Stomach (tissue), 9 donors: ENCODE data around the gene C7orf57. TPM values are rescaled to one million over a fixed set of nuclear protein-coding genes. Genes with fewer than 3 reads are reported as not detected.

ENCODE experiments used
- DNase-seq, 2 donors: peaks; one replicate each; pipeline versions ENCODE4 v3.0.0 to v3.0.0-alpha.2; 2013 to 2019
- H3K27ac ChIP-seq, 5 donors: fragments of 200-600 bp in 4 of 5; sonication (generic) in 4 of 5; one replicate each; pipeline ENCODE4 v1.5.1; 2013 to 2019; ENCODE audit warnings: mild to moderate bottlenecking in 1 of 5, moderate library complexity in 1 of 5
- H3K27me3 ChIP-seq, 3 donors: fragments of 200-600 bp; sonication (generic); one replicate each; pipeline ENCODE4 v1.5.1; 2017 to 2019; ENCODE audit warnings: mixed run types in 1 of 3
- H3K36me3 ChIP-seq, 4 donors: fragments of 200-600 bp; sonication (generic); 1 replicate in 3 of 4; 2 replicates in 1 of 4; pipeline ENCODE4 v1.5.1; 2016 to 2019
- H3K4me1 ChIP-seq, 4 donors: fragments of 200-600 bp; sonication (generic); one replicate each; pipeline ENCODE4 v1.5.1; 2016 to 2019
- H3K4me3 ChIP-seq, 4 donors: fragments of 200-600 bp; sonication (generic) in 3 of 4; one replicate each; pipeline ENCODE4 v1.5.1; 2016 to 2019; ENCODE audit warnings: mild to moderate bottlenecking in 1 of 4
- H3K9me3 ChIP-seq, 4 donors: fragments of 200-600 bp; sonication (generic); one replicate each; pipeline ENCODE4 v1.5.1; 2016 to 2019
- EP300 ChIP-seq: sonication (generic); formaldehyde crosslinking; IDR thresholded peaks from one replicate; pipeline ENCODE4 v1.6.1; 2017; ENCODE audit warnings: antibody characterized with exemption
- POLR2A ChIP-seq, 4 donors: fragments of 450-650 bp; IDR thresholded peaks; one replicate each; pipeline ENCODE4 v1.6.1; 2016; ENCODE audit warnings: antibody characterized with exemption in 4 of 4, control low read depth in 2 of 4, mild to moderate bottlenecking in 1 of 4, moderate library complexity in 1 of 4
- POLR2AphosphoS5 ChIP-seq, 3 donors: sonication (generic); formaldehyde crosslinking; IDR thresholded peaks; one replicate each; pipeline ENCODE4 v1.6.1; 2016; ENCODE audit warnings: antibody characterized with exemption in 3 of 3
- WGBS, 5 donors: extraction: QIAGEN DNeasy Blood & Tissue Kit in 3 of 5; methylation state at CpG; one replicate each; pipeline versions ENCODE4 v1.1.5 to v1.1.7; 2013 to 2018; 5-methylcytosine and 5-hydroxymethylcytosine counted together
- intact Hi-C: fragments of 100-400 bp; cut with DNase I; formaldehyde crosslinking; loops from one replicate; pipeline ENCODE4 v1.15.1; 2023; ENCODE audit warnings: low total_unique reads
- polyA plus RNA-seq, 3 donors: library from polyadenylated mRNA; stranded (reverse); fragments of 200-250 nt; gene quantifications; one replicate each; pipeline ENCODE4 v1.2.3, GENCODE V29; 2013
- total RNA-seq, 5 donors: library from RNA; depleted of rRNA; stranded (reverse); fragments of >200 nt; gene quantifications; one replicate each; pipeline versions ENCODE4 v1.1.0 to v1.2.3, GENCODE V29; 2014 to 2016
- TF ChIP-seq, protein P1 (sequence below), 7 experiments: fragments of 450-650 bp in 4 of 7; fragments of 200-600 bp in 3 of 7; sonication (generic) in 3 of 7; IDR thresholded peaks; one replicate each; pipeline ENCODE4 v1.5.1; 2016 to 2019; ENCODE audit warnings: antibody characterized with exemption in 7 of 7, control low read depth in 2 of 7, mild to moderate bottlenecking in 1 of 7
- donor health status: healthy with polysubstance abuse.
- donor health status: Bipolar disorder and iron deficiency.
- donor health status: healthy.

The C7orf57 gene
- total and polyA plus RNA-seq, 8 donors: 0.08 TPM; not detected in 7

DNA sequence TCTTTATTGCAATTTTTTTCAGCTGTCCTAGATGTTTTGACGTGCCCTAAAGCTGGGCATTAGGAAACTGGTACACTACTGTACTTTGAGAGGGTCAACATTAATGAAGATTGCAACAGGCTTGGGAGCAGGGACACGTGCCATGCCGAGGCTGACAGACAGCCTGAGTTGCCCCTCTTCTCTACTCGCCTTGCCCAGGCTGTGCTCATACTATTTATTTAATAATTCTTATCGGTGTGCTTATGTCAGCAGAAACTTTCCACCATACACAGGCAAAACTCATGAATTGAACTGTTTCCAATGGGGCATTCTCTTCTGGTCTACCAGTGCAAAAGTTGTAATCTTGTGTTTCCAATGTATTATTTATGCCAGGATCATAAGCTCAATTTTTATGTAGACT, 24.4 kb downstream of the C7orf57 start:
- H3K27ac ChIP-seq: no peak overlapping the region
- TF ChIP-seq POLR2A (IDR thresholded peaks at IDR 0.05): no peak
- TF ChIP-seq, protein P1, sequence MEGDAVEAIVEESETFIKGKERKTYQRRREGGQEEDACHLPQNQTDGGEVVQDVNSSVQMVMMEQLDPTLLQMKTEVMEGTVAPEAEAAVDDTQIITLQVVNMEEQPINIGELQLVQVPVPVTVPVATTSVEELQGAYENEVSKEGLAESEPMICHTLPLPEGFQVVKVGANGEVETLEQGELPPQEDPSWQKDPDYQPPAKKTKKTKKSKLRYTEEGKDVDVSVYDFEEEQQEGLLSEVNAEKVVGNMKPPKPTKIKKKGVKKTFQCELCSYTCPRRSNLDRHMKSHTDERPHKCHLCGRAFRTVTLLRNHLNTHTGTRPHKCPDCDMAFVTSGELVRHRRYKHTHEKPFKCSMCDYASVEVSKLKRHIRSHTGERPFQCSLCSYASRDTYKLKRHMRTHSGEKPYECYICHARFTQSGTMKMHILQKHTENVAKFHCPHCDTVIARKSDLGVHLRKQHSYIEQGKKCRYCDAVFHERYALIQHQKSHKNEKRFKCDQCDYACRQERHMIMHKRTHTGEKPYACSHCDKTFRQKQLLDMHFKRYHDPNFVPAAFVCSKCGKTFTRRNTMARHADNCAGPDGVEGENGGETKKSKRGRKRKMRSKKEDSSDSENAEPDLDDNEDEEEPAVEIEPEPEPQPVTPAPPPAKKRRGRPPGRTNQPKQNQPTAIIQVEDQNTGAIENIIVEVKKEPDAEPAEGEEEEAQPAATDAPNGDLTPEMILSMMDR (IDR thresholded peaks at IDR 0.05): no peak
- TF ChIP-seq POLR2AphosphoS5 (IDR thresholded peaks at IDR 0.05): no peak
- no peak for TF ChIP-seq EP300
- H3K9me3 ChIP-seq: peaks cover 0 to 10% (median 5%) of the 10 kb centered on the region in 4 donors
- intact Hi-C loops: no loop called here
- no peaks in the 10 kb centered on the region for H3K4me1 ChIP-seq
- no peaks in the 10 kb centered on the region for H3K27me3 ChIP-seq
- 70 to 83% (median 73%) methylated on average over 5 of the region's 5 CpGs for WGBS, 5 donors
- no peak overlapping the region for H3K4me3 ChIP-seq
- no peaks in the 10 kb centered on the region for H3K36me3 ChIP-seq
- no peak for DNase-seq

DNA sequence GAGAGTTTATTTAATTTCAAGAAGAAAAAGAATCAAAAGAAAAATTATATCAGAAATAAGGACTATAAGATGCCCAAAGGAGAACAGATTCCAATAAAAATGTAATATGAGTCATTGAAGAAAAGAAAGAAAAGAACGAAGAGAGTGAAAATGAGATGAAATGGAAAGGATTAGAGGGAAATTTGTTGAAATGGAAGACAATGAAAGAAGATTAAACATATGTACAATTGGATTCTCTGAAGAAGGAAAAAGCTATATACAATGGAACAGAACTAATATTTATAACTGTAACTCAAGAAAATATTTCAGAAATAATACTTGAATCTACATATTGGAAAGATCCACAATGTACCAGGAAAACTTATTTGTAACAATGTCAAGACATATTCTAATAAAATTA, 28.6 kb downstream of the C7orf57 start:
- Histone ChIP-seq H3K27ac (no peak overlapping the region), H3K4me1 (no peaks in the 10 kb centered on the region), H3K36me3 (no peaks in the 10 kb centered on the region), H3K27me3 (no peaks in the 10 kb centered on the region), H3K9me3 (no peaks in the 10 kb centered on the region), H3K4me3 (no peak overlapping the region)
- DNase-seq: no peak
- TF ChIP-seq, protein P1 (IDR thresholded peaks at IDR 0.05): no peak
- TF ChIP-seq POLR2A (IDR thresholded peaks at IDR 0.05): no peak
- intact Hi-C loops: no loop called here
- 68 to 89% (median 83%) methylated on average over 1 of the region's 1 CpG for WGBS, 5 donors

DNA sequence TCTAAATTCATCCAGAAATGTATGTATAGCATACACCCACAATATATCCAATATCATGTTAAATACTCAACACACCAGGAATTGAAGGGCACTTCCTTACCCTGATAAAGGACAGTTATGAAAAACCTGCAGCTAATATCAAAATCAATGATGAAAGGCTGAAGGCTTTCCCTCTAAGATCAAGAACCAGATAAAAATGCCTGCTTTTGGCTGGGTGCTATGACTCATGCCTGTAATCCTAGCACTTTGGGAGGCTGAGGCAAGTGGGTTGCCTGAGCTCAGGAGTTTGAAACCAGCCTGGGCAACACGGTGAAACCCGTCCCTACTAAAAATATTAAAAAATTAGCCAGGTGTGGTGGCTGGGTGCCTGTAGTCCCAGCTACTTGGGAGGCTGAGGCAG, 32.1 kb downstream of the C7orf57 start:
- Histone ChIP-seq H3K27me3 (no peaks in the 10 kb centered on the region), H3K36me3 (no peaks in the 10 kb centered on the region), H3K4me3 (no peak overlapping the region), H3K9me3 (no peaks in the 10 kb centered on the region), H3K27ac (no peak overlapping the region), H3K4me1 (no peaks in the 10 kb centered on the region)
- WGBS, 5 donors: 74 to 100% (median 88%) methylated on average over 2 of the region's 2 CpGs
- no peak for TF ChIP-seq POLR2A (IDR thresholded peaks at IDR 0.05)
- no peak for TF ChIP-seq POLR2AphosphoS5 (IDR thresholded peaks at IDR 0.05)
- TF ChIP-seq, protein P1 (IDR thresholded peaks at IDR 0.05): no peak
- no peak for TF ChIP-seq EP300
- DNase-seq: no peak
- intact Hi-C loops: no loop called here

DNA sequence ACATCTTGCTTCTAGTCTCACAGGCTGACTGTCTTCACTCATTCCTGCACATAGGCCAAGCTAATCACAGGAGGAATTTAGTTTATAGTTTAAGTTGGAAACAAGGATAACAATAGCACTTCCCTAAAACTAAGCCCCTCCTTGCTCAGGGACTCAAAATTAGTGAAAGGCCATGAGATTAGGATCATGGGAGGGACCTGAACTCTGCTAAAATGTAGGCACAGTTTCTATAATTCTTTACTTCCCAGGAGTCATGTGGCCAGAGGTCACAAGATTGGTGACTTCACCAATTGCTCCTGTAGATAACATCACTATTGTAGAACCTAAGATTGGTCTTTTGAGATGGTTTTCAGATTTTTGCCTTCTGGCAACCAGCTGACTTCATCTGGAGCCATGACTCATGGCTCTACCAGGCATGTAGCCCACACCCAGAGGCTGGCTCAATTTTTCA, 38.9 kb downstream of the C7orf57 start:
- intact Hi-C loops: no loop called here
- H3K36me3 ChIP-seq: no peaks in the 10 kb centered on the region
- H3K9me3 ChIP-seq: no peaks in the 10 kb centered on the region
- TF ChIP-seq, protein P1 (IDR thresholded peaks at IDR 0.05): no peak
- H3K4me1 ChIP-seq: no peaks in the 10 kb centered on the region
- no peak overlapping the region for H3K4me3 ChIP-seq
- no peak for DNase-seq
- H3K27ac ChIP-seq: no peak overlapping the region
- no peaks in the 10 kb centered on the region for H3K27me3 ChIP-seq

DNA sequence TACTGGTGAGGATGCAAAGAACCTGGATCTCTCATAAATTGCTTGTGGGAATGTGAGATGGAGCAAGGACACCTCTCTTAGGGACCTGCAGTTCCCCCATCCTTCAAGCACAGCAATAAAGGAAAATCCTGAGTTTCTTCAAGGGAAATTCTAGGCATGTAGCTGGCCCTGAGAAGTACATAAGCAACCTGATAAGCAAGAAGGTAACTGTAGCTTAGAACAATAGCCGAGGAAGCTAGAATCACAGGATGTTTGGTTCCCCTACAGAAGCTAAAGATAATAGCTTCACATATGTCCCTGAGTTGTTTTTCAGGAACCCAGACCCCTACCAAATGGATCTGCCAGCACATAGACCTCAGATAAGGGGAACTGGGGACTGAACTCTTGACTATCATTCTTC, 42.1 kb downstream of the C7orf57 start:
- no peaks in the 10 kb centered on the region for H3K4me1 ChIP-seq
- DNase-seq: no peak
- H3K27me3 ChIP-seq: no peaks in the 10 kb centered on the region
- WGBS, 5 donors: 42 to 67% (median 59%) methylated on average over 1 of the region's 1 CpG
- H3K36me3 ChIP-seq: no peaks in the 10 kb centered on the region
- H3K9me3 ChIP-seq: no peaks in the 10 kb centered on the region
- H3K27ac ChIP-seq: no peak overlapping the region
- intact Hi-C loops: no loop called here
- H3K4me3 ChIP-seq: no peak overlapping the region
- TF ChIP-seq POLR2AphosphoS5 (IDR thresholded peaks at IDR 0.05) (no peak), POLR2A (IDR thresholded peaks at IDR 0.05) (no peak), EP300 (no peak)
- TF ChIP-seq, protein P1 (IDR thresholded peaks at IDR 0.05): no peak
